CD4-positive, alpha-beta T cell (primary cell): ENCODE data around the gene LMNB1. TPM values are rescaled to one million over a fixed set of nuclear protein-coding genes. Genes with fewer than 3 reads are reported as not detected.
A peak's percentile ranks its signal among the peaks of the same experiment; 100 is the strongest.
"Not testable (repeated sequence)": the region's sequence is repeated elsewhere in the genome, so short reads cannot be mapped to it uniquely, and the experiment has no call there.

Experiments
- ATAC-seq: fragments of 200-7000 bp; cut with Tn5 transposase; one replicate; pipeline ENCODE4 v1.10.0; 2022; ENCODE audit warnings: mild to moderate bottlenecking; ENCODE audit not compliant: poor library complexity
- CTCF ChIA-PET: fragments of 350-600 bp; sonication (Branson Sonifier 250); formaldehyde crosslinking; loops from one replicate; lab custom pipeline; 2021; ENCODE audit warnings: antibody characterized with exemption, inconsistent platforms; lab: Charles Lee
- POLR2A ChIA-PET: fragments of 350-600 bp; sonication (Branson Sonifier 250); formaldehyde crosslinking; loops from one replicate; lab custom pipeline; 2021; ENCODE audit warnings: antibody characterized with exemption, inconsistent platforms; lab: Charles Lee
- DNase-seq, 14 experiments: peaks; one replicate each; pipeline ENCODE4 v3.0.0-alpha.2; 2013 to 2020; ENCODE audit warnings: mixed read lengths in 2 of 14
- H3K27ac ChIP-seq, 2 donors: one replicate each; pipeline versions ENCODE4 v1.5.1 to v1.7.0; 2013; ENCODE audit warnings: low read length in 2 of 2, low read depth in 1 of 2, mild to moderate bottlenecking in 1 of 2
- H3K27me3 ChIP-seq, 2 experiments: 1 replicate in 1 of 2; 2 replicates in 1 of 2; pipeline versions ENCODE4 v1.6.1 to v1.7.0; 2013; ENCODE audit warnings: low read length in 2 of 2, control low read depth in 1 of 2, mild to moderate bottlenecking in 1 of 2, moderate library complexity in 1 of 2; ENCODE audit not compliant: insufficient read depth in 2 of 2, control insufficient read depth in 1 of 2
- H3K36me3 ChIP-seq: one replicate; pipeline ENCODE4 v1.6.1; 2013; ENCODE audit warnings: low read length, control low read depth; ENCODE audit not compliant: insufficient read depth
- H3K4me1 ChIP-seq: one replicate; pipeline ENCODE4 v1.6.1; 2013; ENCODE audit warnings: low read length, control low read depth; ENCODE audit not compliant: insufficient read depth
- H3K4me3 ChIP-seq: one replicate; pipeline ENCODE4 v1.5.1; 2013; ENCODE audit warnings: mild to moderate bottlenecking, low read length, moderate library complexity
- H3K9me3 ChIP-seq, 2 experiments: 1 replicate in 1 of 2; 2 replicates in 1 of 2; pipeline versions ENCODE4 v1.6.1 to v1.7.0; 2013; ENCODE audit warnings: low read length in 2 of 2, mild to moderate bottlenecking in 2 of 2, control low read depth in 1 of 2, moderate library complexity in 1 of 2; ENCODE audit not compliant: control insufficient read depth in 1 of 2, insufficient read depth in 1 of 2
- H3K27ac Mint-ChIP-seq: one replicate; pipeline ENCODE4 v1.8.0; 2020; ENCODE audit warnings: mixed read lengths
- H3K27me3 Mint-ChIP-seq: one replicate; pipeline ENCODE4 v1.8.0; 2021; ENCODE audit warnings: mixed read lengths
- H3K36me3 Mint-ChIP-seq: one replicate; pipeline ENCODE4 v1.8.0; 2021; ENCODE audit warnings: low read depth, mixed read lengths
- H3K4me1 Mint-ChIP-seq: one replicate; pipeline ENCODE4 v1.8.0; 2021; ENCODE audit warnings: low read depth, mixed read lengths
- H3K4me3 Mint-ChIP-seq: one replicate; pipeline ENCODE4 v1.8.0; 2020; ENCODE audit warnings: mild to moderate bottlenecking, mixed read lengths
- H3K9me3 Mint-ChIP-seq: one replicate; pipeline ENCODE4 v1.8.0; 2020; ENCODE audit warnings: mixed read lengths
- intact Hi-C, 2 experiments: fragments of 100-400 bp; cut with DNase I in 1 of 2; cut with micrococcal nuclease in 1 of 2; formaldehyde crosslinking; loops; one replicate each; pipeline versions ENCODE4 v1.15.1 to v1.9.0; 2023 to 2025; cut with DNase I, micrococcal nuclease
- total RNA-seq, 174 experiments: library from RNA in 2 of 174; stranded (reverse) in 2 of 174; gene quantifications; one replicate each; pipeline ENCODE4 v1.2.3 and lab custom pipeline; 2021 to 2026
- TF ChIP-seq, protein P1 (sequence below): fragments of 200-600 bp; IDR thresholded peaks from one replicate; pipeline ENCODE4 v1.8.0; 2022; ENCODE audit warnings: antibody characterized with exemption, mild to moderate bottlenecking

The LMNB1 gene
- total RNA-seq, 2 experiments from 2014 or later: 30.6 to 31.1 TPM

DNA sequence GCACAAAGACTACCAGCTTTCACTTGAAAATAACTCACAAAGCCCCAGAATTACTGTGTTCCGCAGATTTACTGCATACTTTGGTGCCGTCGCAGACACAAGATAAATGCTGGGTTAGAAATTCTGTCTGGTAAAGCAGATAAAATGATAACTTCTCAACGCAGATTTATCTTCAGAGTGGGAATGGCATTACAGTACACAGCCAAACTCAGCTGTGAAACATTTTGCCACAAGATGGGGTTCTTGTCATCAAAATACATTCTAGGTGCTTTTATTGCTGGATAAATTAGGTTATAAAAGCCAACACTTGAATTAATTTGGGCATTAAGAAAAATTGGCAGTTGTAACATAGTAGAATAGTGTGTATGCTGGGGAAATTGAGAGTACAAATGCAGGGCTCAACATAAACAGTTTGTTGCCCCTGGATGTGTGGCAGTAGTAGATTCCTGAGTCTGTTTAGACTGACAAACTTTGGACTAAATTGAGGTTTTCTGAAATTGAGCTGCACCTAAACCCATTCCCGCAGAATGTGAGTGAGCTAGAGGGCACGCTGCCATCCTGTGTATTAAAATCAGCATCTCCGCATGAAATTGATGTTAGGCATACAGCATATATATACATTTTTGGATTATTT is 61.1 kb downstream of the LMNB1 start:
- intact Hi-C loops: loop anchor here (1.0 to 5.0 kb wide), 5 partner anchors 15 to 654 kb away; no protein-coding TSS in a partner anchor
- H3K4me1 ChIP-seq: no peaks in the 10 kb centered on the region
- no peak overlapping the region for H3K27ac ChIP-seq
- H3K27me3 ChIP-seq: no peaks in the 10 kb centered on the region
- Mint-ChIP-seq H3K4me1 (no peaks in the 10 kb centered on the region), H3K9me3 (no peaks in the 10 kb centered on the region), H3K27me3 (no peaks in the 10 kb centered on the region), H3K27ac (no peak overlapping the region), H3K4me3 (no peak overlapping the region), H3K36me3 (peaks cover 43% of the 10 kb centered on the region)
- POLR2A ChIA-PET: interaction anchor here (0.7 to 1.9 kb wide), 4 partner anchors 8 to 235 kb away, joined by 3 to 7 read pairs (median 3); partner anchors contain the start of gene C5orf63
- H3K4me3 ChIP-seq: no peak overlapping the region
- TF ChIP-seq, protein P1, sequence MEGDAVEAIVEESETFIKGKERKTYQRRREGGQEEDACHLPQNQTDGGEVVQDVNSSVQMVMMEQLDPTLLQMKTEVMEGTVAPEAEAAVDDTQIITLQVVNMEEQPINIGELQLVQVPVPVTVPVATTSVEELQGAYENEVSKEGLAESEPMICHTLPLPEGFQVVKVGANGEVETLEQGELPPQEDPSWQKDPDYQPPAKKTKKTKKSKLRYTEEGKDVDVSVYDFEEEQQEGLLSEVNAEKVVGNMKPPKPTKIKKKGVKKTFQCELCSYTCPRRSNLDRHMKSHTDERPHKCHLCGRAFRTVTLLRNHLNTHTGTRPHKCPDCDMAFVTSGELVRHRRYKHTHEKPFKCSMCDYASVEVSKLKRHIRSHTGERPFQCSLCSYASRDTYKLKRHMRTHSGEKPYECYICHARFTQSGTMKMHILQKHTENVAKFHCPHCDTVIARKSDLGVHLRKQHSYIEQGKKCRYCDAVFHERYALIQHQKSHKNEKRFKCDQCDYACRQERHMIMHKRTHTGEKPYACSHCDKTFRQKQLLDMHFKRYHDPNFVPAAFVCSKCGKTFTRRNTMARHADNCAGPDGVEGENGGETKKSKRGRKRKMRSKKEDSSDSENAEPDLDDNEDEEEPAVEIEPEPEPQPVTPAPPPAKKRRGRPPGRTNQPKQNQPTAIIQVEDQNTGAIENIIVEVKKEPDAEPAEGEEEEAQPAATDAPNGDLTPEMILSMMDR: peak; percentile 59
- CTCF ChIA-PET: interaction anchor here (0.6 to 3.4 kb wide), 6 partner anchors 12 to 1273 kb away, joined by 3 to 15 read pairs (median 3); no protein-coding TSS in a partner anchor
- ATAC-seq (peak; percentile 51), DNase-seq (peak in 3 of 14 experiments; percentile 18 to 48 (median 44))
- H3K9me3 ChIP-seq: no peaks in the 10 kb centered on the region
- peaks cover 25% of the 10 kb centered on the region for H3K36me3 ChIP-seq

DNA sequence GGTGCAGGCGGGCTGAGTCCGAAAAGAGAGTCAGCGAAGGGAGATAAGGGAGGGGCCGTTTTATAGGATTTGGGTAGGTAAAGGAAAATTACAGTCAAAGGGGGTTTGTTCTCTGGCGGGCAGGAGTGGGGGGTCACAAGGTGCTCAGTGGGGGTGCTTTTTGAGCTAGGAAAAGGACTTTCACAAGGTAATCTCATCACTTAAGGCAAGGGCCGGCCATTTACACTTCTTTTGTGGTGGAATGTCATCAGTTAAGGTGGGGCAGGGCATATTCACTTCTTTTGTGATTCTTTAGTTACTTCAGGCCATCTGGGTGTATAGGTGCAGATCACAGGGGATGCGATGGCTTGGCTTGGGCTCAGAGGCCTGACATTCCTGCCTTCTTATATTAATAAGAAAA is 62.5 kb downstream of the LMNB1 start:
- peaks cover 30% of the 10 kb centered on the region for H3K36me3 Mint-ChIP-seq
- not testable (repeated sequence) for H3K4me3 Mint-ChIP-seq, H3K27ac Mint-ChIP-seq, H3K4me1 Mint-ChIP-seq, ATAC-seq, H3K4me3 ChIP-seq, H3K27me3 ChIP-seq, H3K27ac ChIP-seq, DNase-seq, H3K9me3 ChIP-seq, H3K27me3 Mint-ChIP-seq, H3K9me3 Mint-ChIP-seq, H3K4me1 ChIP-seq
- POLR2A ChIA-PET: interaction anchor here (0.7 kb wide), 1 partner anchor 10 kb away, joined by 4 read pairs; no protein-coding TSS in a partner anchor
- intact Hi-C loops: loop anchor here (2.0 to 5.0 kb wide), 4 partner anchors 13 to 653 kb away; no protein-coding TSS in a partner anchor
- CTCF ChIA-PET: interaction anchor here (3.4 kb wide), 1 partner anchor 474 kb away, joined by 15 read pairs; no protein-coding TSS in a partner anchor
- H3K36me3 ChIP-seq: peaks cover 12% of the 10 kb centered on the region

DNA sequence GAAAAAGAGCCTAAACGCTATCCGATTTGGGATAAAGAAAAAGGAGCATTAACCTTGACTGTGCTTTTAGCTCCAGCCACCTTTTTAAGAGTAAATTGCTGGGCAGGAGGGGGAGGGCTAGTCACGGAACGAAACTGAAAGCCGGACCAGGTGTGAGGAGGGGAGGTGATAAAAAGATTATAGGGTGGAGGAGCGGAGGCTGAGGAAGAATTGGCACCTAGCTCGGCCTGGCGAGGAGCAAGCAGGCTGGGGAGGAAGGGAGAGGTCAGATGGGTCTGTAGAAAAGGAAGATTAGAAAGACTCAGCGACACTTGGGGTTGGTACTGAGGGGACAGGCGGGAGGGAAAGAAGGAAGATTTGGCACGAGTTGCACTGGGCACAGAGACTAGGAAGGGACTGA is 66.4 kb downstream of the LMNB1 start:
- H3K4me1 Mint-ChIP-seq: peaks cover 25% of the 10 kb centered on the region
- H3K36me3 ChIP-seq, H3K27ac ChIP-seq, H3K36me3 Mint-ChIP-seq, H3K4me1 ChIP-seq, H3K27me3 ChIP-seq, CTCF ChIA-PET, H3K27me3 Mint-ChIP-seq, H3K9me3 ChIP-seq, H3K4me3 Mint-ChIP-seq, intact Hi-C loops, H3K4me3 ChIP-seq, H3K9me3 Mint-ChIP-seq, POLR2A ChIA-PET, ATAC-seq, DNase-seq: not testable (repeated sequence)
- H3K27ac Mint-ChIP-seq: peak overlapping the region; percentile 28

DNA sequence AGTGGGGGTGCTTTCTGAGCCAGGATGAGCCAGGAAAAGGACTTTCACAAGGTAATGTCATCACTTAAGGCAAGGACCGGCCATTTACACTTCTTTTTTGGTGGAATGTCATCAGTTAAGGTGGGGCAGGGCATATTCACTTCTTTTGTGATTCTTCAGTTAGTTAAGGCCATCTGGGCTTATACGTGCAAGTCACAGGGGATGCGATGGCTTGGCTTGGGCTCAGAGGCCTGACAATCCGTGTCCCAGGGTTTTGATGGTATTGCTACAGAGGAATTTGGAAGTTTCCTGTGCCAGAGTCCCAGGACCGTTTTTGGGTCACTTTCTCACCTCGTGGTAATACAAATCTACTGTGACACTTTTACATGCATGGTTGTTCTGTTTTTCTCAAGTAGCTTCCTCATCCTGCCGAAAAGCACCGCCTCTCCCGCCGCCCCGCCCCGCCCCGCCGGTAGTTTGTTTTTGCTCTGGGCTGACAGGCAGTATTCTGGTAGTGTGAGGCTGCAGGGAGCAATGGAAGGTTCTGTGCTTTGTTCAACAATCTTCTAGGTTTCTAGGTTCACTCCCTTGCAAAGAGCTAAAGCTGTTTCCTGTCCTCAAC is 68.6 kb downstream of the LMNB1 start:
- Mint-ChIP-seq H3K4me1 (peaks cover 29% of the 10 kb centered on the region), H3K27ac (peak overlapping the region; percentile 90), H3K4me3 (peak overlapping the region; percentile 22)
- peak overlapping the region in 1 of 2 donors; percentile 49 for H3K27ac ChIP-seq
- H3K9me3 ChIP-seq, H3K27me3 Mint-ChIP-seq, H3K4me3 ChIP-seq, H3K36me3 ChIP-seq, H3K36me3 Mint-ChIP-seq, H3K9me3 Mint-ChIP-seq, H3K27me3 ChIP-seq, H3K4me1 ChIP-seq, CTCF ChIA-PET: not testable (repeated sequence)
- POLR2A ChIA-PET: interaction anchor here (0.6 to 1.6 kb wide), 13 partner anchors 8 to 384 kb away, joined by 3 to 18 read pairs (median 3); partner anchors contain the start of genes LMNB1 and MARCHF3
- DNase-seq: peak; percentile 54 to 88 (median 72)
- intact Hi-C loops: loop anchor here in 1 of 2 experiments (2.0 kb wide), 1 partner anchor 185 kb away; the partner anchor contains the start of gene MARCHF3
- ATAC-seq: peak; percentile 99
